Sigmoid colon (tissue), 3 donors: Measurements from ENCODE around the gene GALNT17.

Source experiments
- POLR2A ChIP-seq, 2 donors: fragments of 450-650 bp; IDR thresholded peaks; one replicate each; pipeline ENCODE4 v1.6.1; 2016; ENCODE audit warnings: antibody characterized with exemption in 2 of 2, mild to moderate bottlenecking in 2 of 2, moderate library complexity in 2 of 2
- TF ChIP-seq, protein P1 (sequence below), 4 experiments: fragments of 450-650 bp in 3 of 4; fragments of 200-600 bp in 1 of 4; IDR thresholded peaks; one replicate each; pipeline ENCODE4 v1.5.1; 2016 to 2019; ENCODE audit warnings: antibody characterized with exemption in 4 of 4, mild to moderate bottlenecking in 3 of 4, moderate library complexity in 2 of 4

DNA sequence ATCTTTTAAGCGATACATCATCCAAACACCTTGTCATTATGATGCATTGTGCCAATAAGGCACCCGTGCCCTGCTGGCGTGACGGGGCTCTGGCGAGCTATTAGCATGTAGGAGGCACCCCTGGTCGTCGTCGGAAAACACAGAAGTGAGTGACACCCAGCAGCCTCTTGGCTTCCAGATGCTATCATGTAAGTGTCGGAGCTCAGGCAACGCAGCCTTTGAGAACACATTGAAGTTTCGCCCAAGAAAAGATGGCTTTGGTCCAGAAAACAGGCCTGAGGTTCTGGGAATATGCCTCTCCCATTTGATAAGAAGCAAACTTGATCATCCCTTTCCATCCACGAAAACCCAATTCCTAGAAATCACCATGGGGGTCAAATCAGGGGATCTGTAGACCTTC is 555.3 kb downstream of the GALNT17 start:
- TF ChIP-seq POLR2A (IDR thresholded peaks at IDR 0.05): no peak
- TF ChIP-seq, protein P1, sequence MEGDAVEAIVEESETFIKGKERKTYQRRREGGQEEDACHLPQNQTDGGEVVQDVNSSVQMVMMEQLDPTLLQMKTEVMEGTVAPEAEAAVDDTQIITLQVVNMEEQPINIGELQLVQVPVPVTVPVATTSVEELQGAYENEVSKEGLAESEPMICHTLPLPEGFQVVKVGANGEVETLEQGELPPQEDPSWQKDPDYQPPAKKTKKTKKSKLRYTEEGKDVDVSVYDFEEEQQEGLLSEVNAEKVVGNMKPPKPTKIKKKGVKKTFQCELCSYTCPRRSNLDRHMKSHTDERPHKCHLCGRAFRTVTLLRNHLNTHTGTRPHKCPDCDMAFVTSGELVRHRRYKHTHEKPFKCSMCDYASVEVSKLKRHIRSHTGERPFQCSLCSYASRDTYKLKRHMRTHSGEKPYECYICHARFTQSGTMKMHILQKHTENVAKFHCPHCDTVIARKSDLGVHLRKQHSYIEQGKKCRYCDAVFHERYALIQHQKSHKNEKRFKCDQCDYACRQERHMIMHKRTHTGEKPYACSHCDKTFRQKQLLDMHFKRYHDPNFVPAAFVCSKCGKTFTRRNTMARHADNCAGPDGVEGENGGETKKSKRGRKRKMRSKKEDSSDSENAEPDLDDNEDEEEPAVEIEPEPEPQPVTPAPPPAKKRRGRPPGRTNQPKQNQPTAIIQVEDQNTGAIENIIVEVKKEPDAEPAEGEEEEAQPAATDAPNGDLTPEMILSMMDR (IDR thresholded peaks at IDR 0.05): no peak
